GM19351 (cell line): Measurements from ENCODE around the gene CST1.
"Not testable (repeated sequence)": the region's sequence is repeated elsewhere in the genome, so short reads cannot be mapped to it uniquely, and the experiment has no call there.

Experiments used
- ATAC-seq: cut with Tn5 transposase; IDR thresholded peaks from one replicate; pipeline ENCODE4 v1.9.1; 2021; ENCODE audit warnings: mild to moderate bottlenecking, moderate library complexity; ENCODE audit not compliant: unreplicated experiment

CST1 gene

DNA sequence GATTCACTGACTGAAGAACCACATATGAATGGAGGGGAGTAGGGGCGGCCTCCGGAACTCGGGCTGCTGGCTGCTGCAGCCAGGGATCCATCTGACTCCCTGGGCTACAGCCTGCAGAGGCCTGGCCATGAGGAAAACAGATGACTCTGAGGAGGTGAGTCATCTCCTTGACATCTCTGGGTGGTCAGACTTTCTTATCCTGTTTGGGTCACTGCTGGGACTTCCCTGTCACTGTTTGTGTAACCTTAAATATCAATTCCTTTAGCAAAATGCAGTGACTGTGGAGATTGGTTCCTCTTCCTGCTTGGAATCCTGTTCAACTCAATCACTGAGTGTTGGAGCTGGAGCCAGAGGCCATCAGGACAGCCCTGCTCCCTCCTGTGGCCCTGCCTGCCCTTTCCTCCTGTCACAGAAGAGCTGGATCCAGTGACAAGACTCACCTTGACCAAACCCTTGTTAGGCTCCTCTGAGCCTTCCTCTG lies 4.4 kb upstream of the CST1 start:
- ATAC-seq = not testable (repeated sequence)

DNA sequence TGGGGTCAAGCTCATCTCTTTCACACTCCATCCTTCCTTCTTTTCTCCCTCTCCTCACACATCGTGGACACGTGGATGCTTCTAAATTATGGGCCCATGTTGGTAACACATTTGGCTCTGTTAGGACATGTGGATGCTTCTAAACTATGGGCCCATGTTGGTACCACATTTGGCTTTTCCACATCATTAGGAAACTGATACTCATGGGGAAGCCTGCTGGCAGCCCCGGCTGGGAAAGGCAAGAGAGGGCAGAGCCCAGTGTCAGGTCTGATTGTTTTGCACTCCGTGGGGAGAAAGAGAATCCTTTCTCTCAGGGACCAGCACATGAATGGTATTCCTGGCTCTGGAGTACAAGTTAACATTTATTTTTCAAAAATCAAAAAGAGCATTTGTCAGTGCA lies 4.0 kb upstream of the CST1 start:
- no peak for ATAC-seq

DNA sequence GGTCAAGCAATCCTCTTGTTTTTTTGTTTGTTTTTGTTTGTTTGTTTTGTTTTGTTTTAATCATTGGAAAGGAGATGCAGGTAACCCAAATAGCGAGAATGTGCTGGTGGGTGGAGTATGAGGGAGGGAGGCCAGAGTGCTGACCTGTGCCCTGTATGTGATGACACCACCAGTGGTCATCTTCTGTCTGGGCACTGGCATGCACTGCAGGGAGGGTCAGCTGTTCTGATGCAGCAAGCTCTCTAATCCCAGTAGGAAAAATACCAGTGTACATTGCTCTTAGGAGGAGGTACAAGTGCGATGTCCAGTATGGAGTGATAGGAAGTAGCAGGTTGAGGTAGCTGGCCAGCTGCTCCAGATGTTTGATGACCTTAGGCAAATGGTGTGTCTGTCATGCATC lies 2.9 kb upstream of the CST1 start:
- ATAC-seq = no peak

DNA sequence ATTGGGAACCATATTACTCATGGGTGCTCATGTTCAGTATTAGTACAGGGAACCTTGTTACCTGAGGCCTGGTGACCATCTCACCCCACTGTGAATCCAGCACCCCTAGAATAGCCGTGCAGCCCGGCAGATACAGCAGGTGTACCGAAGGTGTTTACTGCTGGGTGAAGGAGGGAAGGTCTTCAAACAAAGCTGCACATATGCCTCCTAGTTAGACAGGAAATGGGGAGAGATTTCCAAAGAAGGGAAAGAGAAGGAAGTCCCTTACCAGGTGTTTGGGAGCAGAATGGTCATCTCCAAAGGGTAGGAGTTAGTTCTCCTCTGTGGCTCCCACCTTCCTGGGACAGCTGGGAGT lies 2.4 kb upstream of the CST1 start:
- ATAC-seq = no peak

DNA sequence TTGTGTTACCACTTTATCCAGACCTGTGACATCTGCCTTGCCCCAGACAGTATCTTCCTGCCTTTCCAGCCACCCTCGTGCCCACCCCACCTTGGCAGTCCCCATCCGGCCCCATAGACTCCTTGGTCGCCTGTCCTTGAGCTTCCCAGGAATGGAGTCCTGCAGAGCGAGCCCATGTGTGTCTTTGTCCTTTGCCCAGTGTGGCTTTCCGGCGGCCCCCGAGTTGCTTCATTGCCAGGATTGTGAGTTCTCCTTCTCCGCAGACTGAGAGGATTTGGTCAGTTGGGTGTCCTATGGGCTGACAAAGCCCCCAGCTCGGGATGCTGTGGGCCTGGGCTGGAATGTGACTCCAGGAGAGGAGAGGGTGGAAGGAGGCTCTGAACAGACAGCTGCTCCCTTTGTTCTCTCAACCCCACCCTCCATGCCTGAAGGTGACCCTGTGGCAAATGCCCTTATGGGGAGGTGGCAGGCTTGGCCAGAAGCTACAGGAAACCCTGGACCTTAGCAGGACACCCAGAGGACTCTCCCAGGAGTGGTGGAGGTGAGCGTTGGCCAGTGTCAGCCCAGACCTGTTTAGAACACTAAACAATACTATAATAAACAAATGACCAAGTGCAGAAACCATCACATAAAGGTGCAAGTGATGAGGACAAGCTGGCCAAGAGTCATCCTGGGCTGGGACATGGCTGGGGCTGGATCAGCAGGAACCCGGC lies 1.9 kb upstream of the CST1 start:
- ATAC-seq = no peak

DNA sequence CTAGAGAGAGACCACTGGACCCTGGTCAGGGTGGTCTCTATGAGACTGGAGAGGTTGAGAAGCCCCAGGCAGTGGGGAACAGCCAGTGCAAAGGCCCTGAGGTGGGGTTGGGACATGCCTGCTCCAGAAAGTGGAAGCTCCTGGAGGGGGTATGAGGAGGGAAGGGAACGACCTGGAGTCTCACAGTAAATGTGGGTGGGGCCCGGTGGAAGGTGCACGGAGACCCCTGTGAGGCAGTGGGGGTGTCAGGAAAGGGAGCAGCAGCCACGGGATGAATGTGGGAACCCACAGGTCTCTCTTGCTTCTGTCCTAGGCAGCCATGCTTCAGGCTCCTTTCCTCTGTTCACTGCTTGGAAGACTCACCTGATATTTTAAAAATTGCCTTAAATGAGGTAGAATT lies 1.3 kb upstream of the CST1 start:
- ATAC-seq = no peak

DNA sequence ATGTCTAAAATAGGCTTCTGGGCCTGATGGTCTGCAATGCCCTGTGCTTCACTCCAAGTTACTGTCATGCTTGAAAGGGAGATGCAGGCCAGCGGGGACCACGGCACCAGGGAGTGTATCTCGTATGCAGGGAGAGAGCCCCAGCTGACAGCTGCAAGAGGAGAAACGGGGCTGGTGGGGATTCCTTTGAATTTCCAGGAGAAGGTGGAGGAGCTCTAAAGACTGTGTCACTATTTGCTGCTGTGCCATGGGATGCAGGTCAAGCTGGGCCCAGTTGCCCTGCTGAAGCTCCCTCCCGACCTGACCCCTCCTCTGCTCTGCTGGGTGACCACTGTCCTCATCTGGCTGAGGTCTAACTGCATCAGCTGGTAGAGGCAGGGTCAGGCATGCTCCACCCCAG lies 989 bp downstream of the CST1 start:
- ATAC-seq = no peak

DNA sequence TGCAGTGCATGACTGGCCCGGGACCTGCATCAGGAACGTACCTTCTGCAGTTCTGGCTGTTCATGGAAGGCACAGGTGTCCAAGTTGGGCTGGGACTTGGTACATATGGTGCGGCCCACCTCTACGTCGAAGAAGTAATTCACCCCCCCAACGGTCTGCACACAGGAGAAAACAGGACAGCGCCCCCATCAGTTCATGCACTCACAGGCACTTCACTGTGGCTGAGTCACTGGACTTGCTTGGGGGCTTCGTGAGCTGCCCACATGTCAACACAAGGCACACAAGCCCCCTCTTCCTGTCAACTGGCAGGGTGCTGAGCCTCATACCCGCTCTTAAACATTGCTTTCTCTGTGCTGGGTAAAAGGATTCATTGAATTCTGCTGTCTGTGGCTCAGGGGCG lies 1.8 kb downstream of the CST1 start:
- ATAC-seq = not testable (repeated sequence)

DNA sequence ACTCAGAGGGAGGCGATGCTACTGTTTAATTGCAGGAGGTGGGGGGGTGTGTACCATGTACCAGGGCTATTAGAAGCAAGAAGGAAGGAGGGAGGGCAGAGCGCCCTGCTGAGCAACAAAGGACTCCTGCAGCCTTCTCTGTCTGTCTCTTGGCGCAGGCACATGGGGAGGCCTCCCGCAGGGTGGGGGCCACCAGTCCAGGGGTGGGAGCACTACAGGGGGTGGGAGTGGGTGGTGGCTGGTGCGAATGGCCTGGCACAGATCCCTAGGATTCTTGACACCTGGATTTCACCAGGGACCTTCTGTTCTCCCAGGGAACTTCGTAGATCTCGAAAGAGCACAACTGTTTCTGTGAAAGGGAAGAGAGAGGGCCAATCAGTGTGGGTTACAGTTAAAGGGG lies 3.2 kb downstream of the CST1 start:
- ATAC-seq = not testable (repeated sequence)

DNA sequence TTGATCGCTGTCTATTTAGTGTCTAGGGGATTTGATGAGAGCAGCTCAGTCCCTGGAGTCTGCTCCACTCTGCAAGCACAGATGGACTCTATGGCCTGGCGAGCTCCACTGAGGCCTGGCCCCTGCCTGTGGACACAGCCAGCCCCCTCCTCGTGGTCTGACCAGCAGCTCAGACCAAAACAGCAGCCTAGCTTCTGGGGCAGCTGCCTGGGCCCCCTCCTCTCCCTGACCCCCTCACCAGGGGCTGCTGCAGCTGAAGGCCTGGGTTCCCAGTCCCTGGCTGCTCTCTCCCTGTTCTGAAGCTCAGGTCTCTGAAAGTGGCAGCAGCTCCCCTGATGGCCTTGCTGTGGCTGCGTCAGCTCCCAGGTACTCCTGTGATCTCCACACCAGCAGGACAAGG lies 3.6 kb downstream of the CST1 start:
- ATAC-seq = not testable (repeated sequence)

DNA sequence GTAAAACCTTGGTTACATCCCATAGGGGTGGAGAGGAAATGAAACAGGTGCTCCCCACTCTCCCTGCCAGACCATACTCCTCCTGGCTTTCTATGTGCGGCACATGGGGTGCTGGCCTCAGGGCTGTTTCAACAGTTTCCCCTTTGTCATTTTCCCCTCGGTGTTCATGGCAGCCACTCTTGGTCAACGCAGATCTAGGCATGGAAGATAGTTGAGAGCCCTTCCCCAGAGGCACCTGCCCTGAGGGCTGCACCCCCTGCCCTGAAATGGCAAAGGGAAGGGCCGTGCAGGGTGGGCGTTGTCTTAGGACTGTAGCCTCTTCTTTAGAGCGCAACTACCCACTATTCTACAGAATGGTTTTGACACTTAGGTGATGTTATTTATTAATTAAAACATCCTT lies 4.4 kb downstream of the CST1 start:
- no peak for ATAC-seq

DNA sequence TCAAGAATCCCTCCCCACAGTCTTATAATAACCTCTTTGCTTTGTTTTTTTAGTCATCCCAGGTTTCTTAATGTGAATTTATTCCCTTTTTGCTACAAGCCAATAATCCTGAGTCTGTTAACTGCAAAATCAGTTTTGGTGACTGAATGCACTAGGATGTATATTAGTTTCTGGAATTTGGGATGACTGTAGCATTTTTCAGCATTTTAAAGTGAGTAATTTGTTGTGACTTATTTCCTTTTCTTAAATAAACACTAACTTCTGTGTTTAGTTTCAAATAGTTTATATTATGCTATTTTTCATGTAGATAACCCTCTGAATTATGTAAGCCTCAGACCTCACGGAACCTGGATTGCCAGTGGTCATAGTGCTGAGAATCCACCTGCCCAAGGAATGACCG lies 5.5 kb downstream of the CST1 start:
- ATAC-seq = no peak

DNA sequence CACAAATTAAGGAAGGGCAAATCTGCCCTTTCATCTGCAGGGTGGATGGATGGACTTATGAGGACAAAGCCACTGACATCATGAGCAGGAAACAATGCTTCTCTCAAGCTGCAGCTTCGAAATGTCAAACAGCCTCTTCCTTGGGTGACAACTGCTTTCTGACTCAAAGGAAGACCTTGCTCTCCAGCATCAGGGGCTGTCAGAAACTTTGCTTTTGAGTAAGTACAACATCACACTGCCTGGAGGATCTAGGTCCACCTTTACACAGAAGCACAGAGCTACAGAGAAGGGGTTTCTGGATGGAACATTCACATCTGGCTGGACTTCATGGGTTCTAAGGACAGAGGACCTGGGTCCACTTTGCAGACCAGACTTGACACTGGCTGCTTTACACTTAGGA lies 5.9 kb downstream of the CST1 start:
- ATAC-seq = no peak

DNA sequence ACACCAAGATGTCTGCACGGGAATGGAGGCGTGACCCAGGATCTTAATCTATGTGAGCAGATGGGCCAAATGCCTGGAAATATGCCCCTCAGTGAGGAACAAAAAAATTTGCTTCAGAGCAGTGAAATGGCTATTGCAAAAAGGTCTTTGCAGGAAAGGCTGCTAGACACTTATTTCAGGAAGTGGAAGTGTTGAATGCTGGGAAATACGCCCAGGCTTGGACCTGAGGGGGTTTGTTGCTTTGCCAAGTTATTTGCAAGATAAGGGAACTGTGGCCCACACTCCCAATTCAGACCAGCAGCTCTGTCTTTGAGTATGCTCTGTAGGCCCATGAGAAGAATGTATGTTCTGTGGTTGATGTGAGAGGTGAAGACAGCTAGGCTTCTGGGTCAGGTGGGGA lies 15.3 kb downstream of the CST1 start:
- ATAC-seq = not testable (repeated sequence)

DNA sequence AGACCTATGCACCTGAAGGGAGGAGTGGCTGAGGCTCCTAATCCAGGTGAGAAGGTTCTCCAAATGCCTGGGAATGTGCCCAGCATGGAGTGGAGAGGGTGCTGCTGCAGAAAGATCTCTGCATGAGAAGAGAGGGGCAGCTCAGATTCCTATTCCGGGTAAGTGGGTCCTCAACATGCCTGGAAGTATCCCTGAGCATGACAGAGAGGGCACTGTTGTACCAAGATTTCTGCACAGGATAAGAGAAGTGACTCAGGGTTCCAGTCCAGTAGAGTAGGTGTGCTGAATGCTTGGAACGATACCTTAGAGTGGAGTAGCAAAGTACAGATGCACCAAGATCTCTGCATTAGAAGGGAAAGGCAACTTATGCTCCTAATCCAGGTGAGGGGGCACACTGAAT lies 15.8 kb downstream of the CST1 start:
- ATAC-seq = not testable (repeated sequence)

DNA sequence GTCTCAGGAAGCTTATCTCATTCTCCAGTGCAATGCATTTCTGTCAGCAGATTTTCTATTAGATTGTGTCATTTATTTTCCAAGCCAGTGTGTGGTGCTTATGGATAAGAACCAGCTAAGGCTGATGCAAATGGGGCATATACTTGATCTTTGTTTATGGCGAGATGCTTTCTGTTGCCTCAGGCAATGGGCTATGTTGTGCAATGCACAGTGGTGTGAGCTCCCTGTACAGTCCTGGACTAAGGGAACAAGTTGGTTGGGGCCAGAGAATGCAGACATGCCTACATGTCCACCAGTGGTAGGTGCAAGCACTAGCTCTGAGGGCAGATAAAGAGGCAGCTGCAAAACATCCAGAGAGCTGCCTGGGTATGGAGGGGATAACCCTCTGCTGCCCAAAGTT lies 16.3 kb downstream of the CST1 start:
- not testable (repeated sequence) for ATAC-seq

DNA sequence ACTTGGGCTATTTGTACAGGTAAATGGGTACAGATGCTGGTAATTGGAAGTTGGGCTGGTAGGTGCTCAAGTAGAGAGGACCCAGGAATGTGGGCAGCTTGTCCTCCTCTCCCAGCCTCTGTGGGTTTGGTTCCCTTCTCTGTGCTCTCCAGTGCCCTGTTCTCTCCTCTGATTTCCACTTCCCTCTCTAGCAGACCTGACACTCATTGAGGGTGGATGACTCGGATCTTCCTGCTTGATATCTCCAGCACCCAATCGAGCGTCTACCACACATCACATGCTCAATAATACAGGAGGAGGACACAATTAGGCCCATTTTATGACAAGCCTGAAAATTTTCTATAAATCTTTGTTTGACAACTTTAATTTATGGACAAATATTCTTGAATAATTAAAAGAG lies 23.7 kb downstream of the CST1 start:
- ATAC-seq = no peak

DNA sequence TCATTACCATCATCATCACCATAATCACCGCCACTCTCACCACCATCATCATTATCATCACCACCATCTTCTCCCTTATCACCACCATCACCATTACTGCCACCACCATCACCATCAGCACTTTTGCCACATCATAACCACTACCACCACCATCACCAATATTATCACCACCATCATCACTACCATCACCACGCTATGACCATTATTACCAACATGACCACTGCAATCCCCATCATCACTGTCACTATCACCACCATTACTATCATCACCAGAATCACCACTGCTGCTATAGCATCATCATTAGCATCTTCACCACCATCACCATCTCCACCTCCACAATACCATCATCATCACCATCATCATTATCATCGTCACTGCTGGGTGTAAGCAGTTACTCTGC lies 25.6 kb downstream of the CST1 start:
- ATAC-seq = no peak

DNA sequence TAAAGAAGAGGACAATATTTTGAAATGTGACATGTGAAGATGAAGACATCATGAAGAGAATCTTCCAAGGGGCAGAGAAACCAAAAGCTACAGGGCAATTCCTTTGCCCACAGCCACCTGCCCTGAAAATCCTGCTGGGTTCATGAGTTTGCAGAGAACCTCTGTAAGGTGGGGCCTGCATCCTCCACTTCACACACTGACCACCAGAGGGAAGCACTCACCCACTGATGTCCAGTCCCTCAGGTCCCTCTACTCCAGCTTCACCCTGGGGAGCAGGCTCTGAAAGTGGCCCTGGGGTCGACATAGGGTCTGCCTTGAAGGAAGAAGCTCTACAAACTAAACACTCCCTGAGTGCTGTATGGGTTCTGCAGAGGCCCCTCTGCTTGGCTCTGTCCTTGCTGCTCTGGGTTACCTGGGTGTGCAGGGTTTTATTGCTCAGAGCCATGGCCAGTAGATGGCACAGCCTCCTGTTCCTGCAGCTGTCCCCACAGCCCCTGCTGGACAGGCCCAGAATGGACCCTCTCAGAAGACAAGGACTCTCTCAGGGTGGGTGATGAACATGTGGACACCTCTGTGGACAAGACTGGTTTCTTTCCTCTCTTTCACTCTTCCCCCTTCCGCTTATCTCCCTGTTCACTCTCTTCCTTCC lies 27.0 kb downstream of the CST1 start:
- peak; percentile 87 for ATAC-seq

DNA sequence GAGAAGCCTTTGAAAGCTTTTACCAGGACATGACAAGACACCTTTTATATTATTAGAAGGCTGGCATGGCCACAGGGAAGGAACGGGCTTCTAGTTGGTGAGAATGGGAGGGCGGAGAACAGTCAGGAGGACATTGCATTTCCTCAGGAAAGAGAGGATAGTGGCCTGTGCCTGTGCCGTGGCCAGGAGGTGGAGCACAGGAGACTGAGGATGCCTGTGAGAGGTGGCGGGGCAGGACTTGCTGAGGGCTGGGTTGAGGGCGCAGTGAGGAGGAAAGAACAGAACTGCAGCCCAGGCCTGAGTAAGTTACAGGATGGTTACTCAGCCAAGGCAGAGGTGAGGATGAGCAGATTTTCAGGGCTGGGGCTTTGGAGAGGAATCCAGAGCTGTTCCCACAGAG lies 27.9 kb downstream of the CST1 start:
- ATAC-seq = not testable (repeated sequence)

DNA sequence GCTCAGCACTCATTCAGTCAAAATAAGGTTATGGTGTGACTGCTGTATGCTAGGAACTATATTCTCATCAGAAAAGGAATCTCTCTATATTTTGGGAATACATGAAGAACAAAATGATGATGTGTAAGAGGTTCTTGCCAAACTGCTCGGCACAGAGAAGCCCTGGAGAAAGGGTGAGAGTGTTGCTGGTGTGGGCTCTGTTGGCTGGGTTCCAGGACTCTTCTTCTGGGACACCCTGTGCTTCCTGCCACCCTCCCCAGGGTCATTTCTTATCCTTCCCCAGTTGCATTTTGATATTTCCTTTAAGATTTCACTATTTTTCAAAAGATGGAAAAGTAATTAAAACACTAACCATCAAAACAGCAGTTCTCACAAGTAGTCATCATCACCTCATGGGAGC lies 28.8 kb downstream of the CST1 start:
- no peak for ATAC-seq

DNA sequence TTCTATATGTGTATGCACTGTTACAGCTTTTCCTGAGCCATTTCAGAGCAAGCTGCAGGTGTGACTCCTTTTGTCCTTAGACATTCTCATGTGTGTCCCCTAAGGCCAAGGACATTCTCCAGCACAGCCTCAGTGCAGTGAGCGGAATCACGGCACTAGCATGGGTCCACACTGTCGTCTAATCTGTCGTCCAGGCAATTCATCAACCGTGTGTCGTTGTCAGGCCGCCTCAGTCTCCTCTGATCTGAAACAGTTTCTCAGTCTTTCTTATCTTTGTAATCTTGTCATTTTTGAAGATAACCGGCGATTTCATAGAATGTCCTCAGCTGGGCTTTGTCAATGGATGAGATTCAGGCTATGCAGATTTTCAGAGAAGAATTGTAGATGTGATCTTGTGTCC lies 31.4 kb downstream of the CST1 start:
- not testable (repeated sequence) for ATAC-seq

DNA sequence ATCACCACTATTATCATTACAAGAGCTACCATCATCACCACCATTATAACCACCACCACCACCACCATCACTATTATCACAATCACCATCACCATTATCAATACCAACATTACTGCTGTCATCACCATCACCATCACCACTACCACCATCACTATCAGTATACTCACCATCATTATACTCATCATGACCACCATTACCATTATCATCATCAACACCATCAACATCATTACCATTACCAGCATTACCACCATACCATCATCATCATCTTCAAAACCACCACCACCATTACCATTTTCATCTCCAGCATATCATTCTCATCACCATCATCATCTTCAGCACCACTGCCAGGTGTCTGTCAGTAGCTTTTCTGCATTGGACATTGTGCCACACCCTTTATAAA lies 39.0 kb downstream of the CST1 start:
- not testable (repeated sequence) for ATAC-seq
